ENCODE data around the gene ARHGEF11. TPM values are rescaled to one million over a fixed set of nuclear protein-coding genes. Genes with fewer than 3 reads are reported as not detected.

Gene ARHGEF11
- total RNA-seq, 1 experiment from 2014 or later: 25.3 TPM

DNA sequence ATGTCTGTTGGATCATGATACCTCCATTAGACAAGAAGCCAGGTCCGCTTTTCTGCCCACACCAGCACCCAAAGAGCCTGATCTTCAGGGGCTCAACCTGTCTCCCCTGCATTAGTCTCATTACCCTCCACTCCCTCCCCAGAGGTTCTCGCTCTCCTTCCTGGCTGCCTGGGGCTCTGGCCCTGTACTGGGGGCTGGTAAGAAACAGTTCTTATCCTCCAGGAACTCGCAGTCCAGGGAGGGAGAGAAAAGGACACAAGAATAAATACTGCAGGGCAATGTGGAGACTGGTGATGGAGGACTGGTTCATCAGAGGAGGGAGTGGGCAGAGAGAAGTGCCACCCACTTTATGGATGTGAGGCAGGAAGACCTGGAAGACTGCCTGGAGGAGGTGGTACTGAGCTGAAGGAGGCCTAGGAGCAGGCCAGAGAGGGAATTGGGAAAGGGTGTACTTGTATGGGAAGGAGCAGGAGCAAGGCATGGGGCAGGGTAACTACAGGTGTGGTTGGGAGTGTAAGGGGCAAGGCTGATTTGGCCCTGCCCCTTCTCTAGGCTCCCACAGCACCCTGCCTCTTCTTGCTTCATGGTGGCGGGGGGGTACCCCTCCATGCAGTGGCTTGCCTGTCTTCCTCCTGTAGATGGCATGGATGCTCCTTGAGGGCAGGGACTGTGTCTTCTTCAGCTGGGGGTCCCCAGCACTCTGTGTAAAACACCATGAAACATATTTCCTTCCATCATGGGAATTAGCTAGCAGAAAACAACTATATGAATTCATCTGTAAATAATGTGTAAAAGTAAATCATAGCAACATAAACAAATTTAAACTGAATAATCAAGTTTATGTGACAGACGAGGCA is 120.2 kb downstream of the ARHGEF11 start:
- TF ChIP-seq CTCF (conservative IDR thresholded peaks at IDR 0.05; ENCODE audit: low read depth, low read length): no peak
- TF ChIP-seq EZH2 (IDR thresholded peaks at IDR 0.05; ENCODE audit: borderline replicate concordance, low read depth, low read length, poor library complexity, severe bottlenecking): no peak
- peaks cover 4% of the 10 kb centered on the region for H3K4me1 ChIP-seq (ENCODE audit: insufficient read depth, low read length, poor library complexity, severe bottlenecking)
- ChIA-PET CTCF (interaction anchor here (0.6 to 1.1 kb wide), 2 partner anchors 39 to 160 kb away, joined by 3 read pairs; no protein-coding TSS in a partner anchor), POLR2A (ENCODE audit: low non-redundant PET) (no interaction called here)
- no peaks in the 10 kb centered on the region for H3K9me3 ChIP-seq (ENCODE audit: low read depth, low read length, poor library complexity, severe bottlenecking)
- no peak for DNase-seq (ENCODE audit: low spot score)
- no TSS peak for BruUV-seq (replicated peaks)
- no peak overlapping the region for H3K4me3 ChIP-seq (ENCODE audit: low read depth, low read length, poor library complexity, severe bottlenecking)
- peaks cover 56% of the 10 kb centered on the region for H3K27me3 ChIP-seq (replicated peaks; ENCODE audit: insufficient read depth, low read depth, low read length, poor library complexity)
- H3K36me3 ChIP-seq (ENCODE audit: insufficient read depth, low read length, poor library complexity, severe bottlenecking): no peaks in the 10 kb centered on the region
- intact Hi-C loops (cut with micrococcal nuclease; ENCODE audit: unreplicated experiment): loop anchor here (2.0 to 10.0 kb wide), 2 partner anchors 33 to 241 kb away; partner anchors contain the start of gene PEAR1
- no peak overlapping the region for H3K27ac ChIP-seq (ENCODE audit: low read depth, low read length, poor library complexity, severe bottlenecking)

GRCh38 chr1:156924478-156925153 is 120.9 kb downstream of the ARHGEF11 start:
- no peak for DNase-seq (ENCODE audit: low spot score)
- Histone ChIP-seq H3K36me3 (ENCODE audit: insufficient read depth, low read length, poor library complexity, severe bottlenecking) (no peaks in the 10 kb centered on the region), H3K27me3 (replicated peaks; ENCODE audit: insufficient read depth, low read depth, low read length, poor library complexity) (peaks cover 58% of the 10 kb centered on the region), H3K27ac (ENCODE audit: low read depth, low read length, poor library complexity, severe bottlenecking) (no peak overlapping the region), H3K4me1 (ENCODE audit: insufficient read depth, low read length, poor library complexity, severe bottlenecking) (peaks cover 9% of the 10 kb centered on the region), H3K9me3 (ENCODE audit: low read depth, low read length, poor library complexity, severe bottlenecking) (no peaks in the 10 kb centered on the region), H3K4me3 (ENCODE audit: low read depth, low read length, poor library complexity, severe bottlenecking) (no peak overlapping the region)
- intact Hi-C loops (cut with micrococcal nuclease; ENCODE audit: unreplicated experiment): loop anchor here (10.0 kb wide), 1 partner anchor 240 kb away; no protein-coding TSS in a partner anchor
- BruUV-seq (replicated peaks): no TSS peak
- ChIA-PET CTCF (interaction anchor here (0.7 kb wide), 1 partner anchor 14 kb away, joined by 4 read pairs; no protein-coding TSS in a partner anchor), POLR2A (ENCODE audit: low non-redundant PET) (interaction anchor here (0.6 kb wide), 1 partner anchor 118 kb away, joined by 3 read pairs; no protein-coding TSS in a partner anchor)
- no peak for TF ChIP-seq CTCF (conservative IDR thresholded peaks at IDR 0.05; ENCODE audit: low read depth, low read length)
- TF ChIP-seq EZH2 (IDR thresholded peaks at IDR 0.05; ENCODE audit: borderline replicate concordance, low read depth, low read length, poor library complexity, severe bottlenecking): no peak

DNA sequence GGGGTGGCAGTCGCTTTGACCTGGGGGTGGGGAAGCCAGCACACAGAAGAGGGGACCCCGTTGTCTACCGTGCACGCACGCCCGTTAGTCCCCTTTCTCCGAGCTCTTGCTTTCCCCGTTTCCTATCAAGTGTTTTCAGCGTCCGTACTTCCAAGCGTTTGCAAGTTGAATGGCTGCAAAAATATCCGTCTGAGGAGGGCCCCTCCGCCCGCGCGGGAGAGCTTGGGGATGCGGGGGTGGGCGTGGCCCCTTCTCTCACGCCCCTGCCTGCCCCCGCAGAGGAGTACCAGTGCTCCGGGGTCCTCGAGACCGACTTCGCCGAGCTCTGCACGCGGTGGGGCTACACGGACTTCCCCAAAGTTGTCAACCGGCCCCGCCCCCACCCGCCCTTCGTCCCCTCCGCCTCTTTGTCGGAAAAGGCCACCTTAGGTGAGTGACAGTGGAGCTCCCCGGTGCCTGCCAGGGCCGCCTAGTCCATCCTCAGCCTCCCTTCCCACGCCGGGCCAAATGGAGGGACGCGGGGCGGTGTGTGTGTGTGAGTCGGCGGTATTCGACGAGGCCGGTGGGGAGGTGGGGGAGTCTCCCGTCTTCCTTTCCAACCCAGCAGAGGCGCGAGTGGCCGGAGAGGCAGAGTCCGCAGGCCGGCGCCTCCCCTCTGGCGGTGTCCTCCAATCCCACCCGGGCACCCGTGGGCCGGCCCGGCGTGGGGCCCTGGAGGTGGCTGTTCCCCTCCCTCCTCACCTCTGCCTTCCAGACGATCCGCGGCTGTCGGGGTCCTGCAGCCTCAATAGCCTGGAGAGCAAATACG is 121.7 kb downstream of the ARHGEF11 start:
- intact Hi-C loops (cut with micrococcal nuclease; ENCODE audit: unreplicated experiment): loop anchor here (10.0 kb wide), 1 partner anchor 239 kb away; no protein-coding TSS in a partner anchor
- ChIA-PET POLR2A (ENCODE audit: low non-redundant PET) (interaction anchor here (0.6 kb wide), 1 partner anchor 117 kb away, joined by 3 read pairs; no protein-coding TSS in a partner anchor), CTCF (interaction anchor here (0.7 kb wide), 1 partner anchor 14 kb away, joined by 4 read pairs; no protein-coding TSS in a partner anchor)
- Histone ChIP-seq H3K4me3 (ENCODE audit: low read depth, low read length, poor library complexity, severe bottlenecking) (no peak overlapping the region), H3K9me3 (ENCODE audit: low read depth, low read length, poor library complexity, severe bottlenecking) (no peaks in the 10 kb centered on the region), H3K36me3 (ENCODE audit: insufficient read depth, low read length, poor library complexity, severe bottlenecking) (no peaks in the 10 kb centered on the region), H3K27ac (ENCODE audit: low read depth, low read length, poor library complexity, severe bottlenecking) (no peak overlapping the region), H3K27me3 (replicated peaks; ENCODE audit: insufficient read depth, low read depth, low read length, poor library complexity) (peaks cover 52% of the 10 kb centered on the region), H3K4me1 (ENCODE audit: insufficient read depth, low read length, poor library complexity, severe bottlenecking) (peaks cover 9% of the 10 kb centered on the region)
- TF ChIP-seq CTCF (conservative IDR thresholded peaks at IDR 0.05; ENCODE audit: low read depth, low read length) (no peak), EZH2 (IDR thresholded peaks at IDR 0.05; ENCODE audit: borderline replicate concordance, low read depth, low read length, poor library complexity, severe bottlenecking) (peak; percentile 31)
- no peak for DNase-seq (ENCODE audit: low spot score)
- no TSS peak for BruUV-seq (replicated peaks)
